Right lobe of liver (tissue), 6 donors: ENCODE measurements around the gene TAS2R4. TPM values are rescaled to one million over a fixed set of nuclear protein-coding genes. Genes with fewer than 3 reads are reported as not detected.
"Not testable (repeated sequence)": the region's sequence is repeated elsewhere in the genome, so short reads cannot be mapped to it uniquely, and the experiment has no call there.

Experiments used
- ATAC-seq, 4 donors: fragments of 200-7000 bp; cut with Tn5 transposase; one replicate each; pipeline ENCODE4 v1.9.1; 2020; ENCODE audit warnings: mild to moderate bottlenecking in 4 of 4, moderate library complexity in 4 of 4
- DNase-seq, 3 donors: peaks; one replicate each; pipeline ENCODE4 v3.0.0-alpha.2; 2020
- H3K27ac ChIP-seq, 3 donors: fragments of 200-600 bp; one replicate each; pipeline ENCODE4 v1.8.0; 2022
- H3K27me3 ChIP-seq, 2 donors: fragments of 200-600 bp; one replicate each; pipeline ENCODE4 v1.8.0; 2022
- H3K36me3 ChIP-seq, 4 donors: fragments of 200-600 bp; sonication (generic) in 1 of 4; one replicate each; pipeline versions ENCODE4 v1.5.1 to v1.8.0; 2017 to 2022; ENCODE audit warnings: control low read depth in 1 of 4
- H3K4me1 ChIP-seq, 4 donors: fragments of 200-600 bp; sonication (generic) in 1 of 4; one replicate each; pipeline versions ENCODE4 v1.5.1 to v1.8.0; 2017 to 2022; ENCODE audit warnings: control low read depth in 1 of 4
- H3K4me3 ChIP-seq, 3 donors: fragments of 200-600 bp; one replicate each; pipeline ENCODE4 v1.8.0; 2022
- H3K9me3 ChIP-seq, 4 donors: fragments of 200-600 bp; sonication (generic) in 1 of 4; one replicate each; pipeline versions ENCODE4 v1.5.1 to v1.8.0; 2017 to 2022; ENCODE audit warnings: control low read depth in 1 of 4
- CTCF ChIP-seq, 4 donors: fragments of 200-600 bp in 3 of 4; fragments of 450-650 bp in 1 of 4; IDR thresholded peaks; one replicate each; pipeline versions ENCODE4 v1.5.1 to v1.8.0; 2016 to 2022; ENCODE audit warnings: antibody characterized with exemption in 4 of 4, mild to moderate bottlenecking in 2 of 4
- POLR2A ChIP-seq: fragments of 450-650 bp; IDR thresholded peaks from one replicate; pipeline ENCODE4 v1.6.1; 2017; ENCODE audit warnings: antibody characterized with exemption, mild to moderate bottlenecking
- WGBS: methylation state at CpG from one replicate; pipeline ENCODE4 v1.1.6; 2018; ENCODE audit warnings: low coverage, low lambda C conversion rate; ENCODE audit not compliant: insufficient coverage; ENCODE audit errors: missing lambda C conversion rate; 5-methylcytosine and 5-hydroxymethylcytosine counted together
- intact Hi-C, 2 donors: fragments of 100-400 bp; cut with DNase I; formaldehyde crosslinking; loops; one replicate each; pipeline versions ENCODE4 v1.11.2 to v1.14.1; 2022
- total RNA-seq, 6 experiments: library from RNA; depleted of rRNA in 2 of 6; stranded (reverse); fragments of >200 nt in 2 of 6; fragmentation: NEBNext Ultra II Directional in 3 of 6; extraction: Animal tissue kit (Norgen Biotek cat#: 25700) in 3 of 6; gene quantifications; one replicate each; pipeline versions ENCODE4 v1.1.0 to v1.2.4, GENCODE V29; 2016 to 2023
- donor health status: DM: no; HTN: yes; CAD: no.
- donor health status: DM: no; HTN: no; CAD: no.
- donor health status: DM: no; HTN: no; CAD: no.
- donor health status: DM: no; HTN: yes; CAD: no.
- donor health status: DM: no; HTN: yes; CAD: no.

The TAS2R4 gene
- total RNA-seq, 6 experiments from 2014 or later = 0.32 to 0.74 (median 0.52) TPM

GRCh38 chr7:141744131-141744530, 32.3 kb upstream of the TAS2R4 start:
- H3K27me3 ChIP-seq = no peaks in the 10 kb centered on the region
- no peak overlapping the region for H3K4me3 ChIP-seq
- ATAC-seq = no peak
- intact Hi-C loops = no loop called here
- peaks cover 0 to 8% (median 3%) of the 10 kb centered on the region in 4 donors for H3K4me1 ChIP-seq
- 75% methylated on average over 2 of the region's 2 CpGs for WGBS
- no peak for TF ChIP-seq CTCF (IDR thresholded peaks at IDR 0.05)
- TF ChIP-seq POLR2A = no peak
- no peak for DNase-seq
- no peaks in the 10 kb centered on the region for H3K9me3 ChIP-seq
- peaks cover 0 to 90% (median 24%) of the 10 kb centered on the region in 4 donors for H3K36me3 ChIP-seq
- H3K27ac ChIP-seq = no peak overlapping the region

- ATAC-seq = no peak
Observed at GRCh38 chr7:141748396-141748795, 28.1 kb upstream of the TAS2R4 start.

GRCh38 chr7:141751904-141752303, 24.6 kb upstream of the TAS2R4 start:
- intact Hi-C loops, H3K4me1 ChIP-seq, H3K4me3 ChIP-seq, H3K27me3 ChIP-seq, ATAC-seq, H3K27ac ChIP-seq, DNase-seq: not testable (repeated sequence)
- WGBS = 89% methylated on average over 10 of the region's 10 CpGs
- peaks cover 11 to 58% (median 28%) of the 10 kb centered on the region in 4 donors for H3K36me3 ChIP-seq
- peaks cover 0 to 17% (median 5%) of the 10 kb centered on the region in 4 donors for H3K9me3 ChIP-seq

More at GRCh38 chr7:141748396-141748795, 28.1 kb upstream of the TAS2R4 start:
- peaks cover 0 to 17% (median 5%) of the 10 kb centered on the region in 4 donors for H3K9me3 ChIP-seq
- 100% methylated on average over 2 of the region's 2 CpGs for WGBS
- intact Hi-C loops = no loop called here
- no peak for DNase-seq
- peaks cover 11 to 93% (median 38%) of the 10 kb centered on the region in 4 donors for H3K36me3 ChIP-seq
- no peak overlapping the region for H3K4me3 ChIP-seq
- H3K27me3 ChIP-seq = no peaks in the 10 kb centered on the region
- no peaks in the 10 kb centered on the region for H3K4me1 ChIP-seq
- no peak overlapping the region for H3K27ac ChIP-seq
- TF ChIP-seq POLR2A = no peak
- no peak for TF ChIP-seq CTCF (IDR thresholded peaks at IDR 0.05)

DNA sequence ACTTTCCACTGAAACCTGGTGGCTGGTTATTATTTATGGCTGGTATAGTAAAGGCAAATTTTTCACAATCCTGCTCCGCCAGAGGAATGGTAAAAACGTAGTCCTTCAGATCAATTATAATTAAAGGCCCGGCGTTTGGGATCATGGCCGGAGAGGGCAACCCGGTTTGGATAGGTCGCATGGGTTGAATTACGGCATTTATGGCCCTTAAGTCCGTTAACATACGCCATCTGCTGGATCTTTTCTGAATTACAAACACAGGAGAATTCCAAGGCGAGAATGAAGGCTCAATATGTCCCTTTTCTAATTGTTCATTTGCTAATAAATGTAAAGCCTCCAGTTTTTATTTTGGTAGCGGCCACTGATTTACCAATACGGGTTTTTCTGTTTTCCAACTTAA, 23.8 kb upstream of the TAS2R4 start:
- WGBS = 94% methylated on average over 13 of the region's 13 CpGs
- ATAC-seq (no peak), DNase-seq (no peak)
- Histone ChIP-seq H3K4me1 (no peaks in the 10 kb centered on the region), H3K9me3 (peaks cover 0 to 17% (median 5%) of the 10 kb centered on the region in 4 donors), H3K36me3 (peaks cover 11 to 51% (median 31%) of the 10 kb centered on the region in 4 donors), H3K27ac (no peak overlapping the region), H3K4me3 (no peak overlapping the region), H3K27me3 (no peaks in the 10 kb centered on the region)
- intact Hi-C loops = no loop called here
- TF ChIP-seq CTCF (IDR thresholded peaks at IDR 0.05) (peak in 2 of 4 donors; percentile 8 to 12), POLR2A (no peak)

DNA sequence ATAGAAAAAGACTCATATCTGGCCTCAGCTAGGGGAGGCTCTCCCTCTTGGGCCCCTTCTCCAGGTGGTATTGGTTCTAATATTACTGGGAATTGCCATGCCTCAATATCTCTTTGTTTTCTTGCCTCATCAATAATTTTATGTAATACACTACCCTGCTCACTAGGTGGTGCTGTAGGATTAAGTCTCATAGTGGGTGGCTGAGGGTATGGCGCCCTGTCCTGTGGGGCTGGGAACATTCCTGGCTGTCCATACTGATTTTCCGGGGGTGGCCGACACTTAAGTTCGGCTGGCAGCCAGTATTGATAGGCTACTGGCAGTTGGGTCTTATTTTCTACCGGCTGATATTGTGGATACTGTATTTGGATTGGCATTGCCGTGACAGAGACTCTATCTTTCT, 21.5 kb upstream of the TAS2R4 start:
- 86% methylated on average over 5 of the region's 6 CpGs for WGBS
- no peak overlapping the region for H3K4me3 ChIP-seq
- H3K36me3 ChIP-seq = peaks cover 11 to 39% (median 30%) of the 10 kb centered on the region in 4 donors
- H3K27me3 ChIP-seq = no peaks in the 10 kb centered on the region
- H3K4me1 ChIP-seq = no peaks in the 10 kb centered on the region
- peaks cover 0 to 17% (median 5%) of the 10 kb centered on the region in 4 donors for H3K9me3 ChIP-seq
- DNase-seq = no peak
- peak; percentile 31 to 42 (median 34) for TF ChIP-seq CTCF (IDR thresholded peaks at IDR 0.05)
- TF ChIP-seq POLR2A = no peak
- no peak overlapping the region for H3K27ac ChIP-seq
- ATAC-seq = no peak
- intact Hi-C loops = no loop called here
